Subcutaneous abdominal adipose tissue (tissue), 5 donors: ENCODE measurements around the gene AFAP1L2.

Source experiments
- H3K27ac ChIP-seq: one replicate; pipeline ENCODE4 v1.7.0; 2013; ENCODE audit warnings: low read depth, mild to moderate bottlenecking, inconsistent platforms, low read length, moderate library complexity
- H3K27me3 ChIP-seq, 5 donors: one replicate each; pipeline ENCODE4 v1.7.0; 2013; ENCODE audit warnings: low read length in 5 of 5, inconsistent platforms in 1 of 5; ENCODE audit not compliant: control insufficient read depth in 5 of 5, insufficient read depth in 4 of 5
- H3K36me3 ChIP-seq, 5 donors: one replicate each; pipeline ENCODE4 v1.7.0; 2013; ENCODE audit warnings: low read length in 5 of 5; ENCODE audit not compliant: control insufficient read depth in 5 of 5, insufficient read depth in 5 of 5
- H3K4me1 ChIP-seq, 5 donors: one replicate each; pipeline ENCODE4 v1.7.0; 2013; ENCODE audit warnings: low read length in 5 of 5, mild to moderate bottlenecking in 3 of 5, moderate library complexity in 1 of 5; ENCODE audit not compliant: control insufficient read depth in 5 of 5, insufficient read depth in 5 of 5
- H3K4me3 ChIP-seq, 5 donors: one replicate each; pipeline ENCODE4 v1.7.0; 2013; ENCODE audit warnings: low read length in 5 of 5, low read depth in 1 of 5
- H3K9ac ChIP-seq, 5 donors: one replicate each; pipeline ENCODE4 v1.7.0; 2013; ENCODE audit warnings: low read length in 5 of 5, mild to moderate bottlenecking in 4 of 5, moderate library complexity in 3 of 5
- H3K9me3 ChIP-seq, 5 donors: one replicate each; pipeline ENCODE4 v1.7.0; 2013; ENCODE audit warnings: low read length in 5 of 5; ENCODE audit not compliant: control insufficient read depth in 5 of 5
- donor health status: healthy.
- donor health status: healthy.
- donor health status: healthy.
- donor health status: healthy.
- donor health status: healthy.

The AFAP1L2 gene

DNA sequence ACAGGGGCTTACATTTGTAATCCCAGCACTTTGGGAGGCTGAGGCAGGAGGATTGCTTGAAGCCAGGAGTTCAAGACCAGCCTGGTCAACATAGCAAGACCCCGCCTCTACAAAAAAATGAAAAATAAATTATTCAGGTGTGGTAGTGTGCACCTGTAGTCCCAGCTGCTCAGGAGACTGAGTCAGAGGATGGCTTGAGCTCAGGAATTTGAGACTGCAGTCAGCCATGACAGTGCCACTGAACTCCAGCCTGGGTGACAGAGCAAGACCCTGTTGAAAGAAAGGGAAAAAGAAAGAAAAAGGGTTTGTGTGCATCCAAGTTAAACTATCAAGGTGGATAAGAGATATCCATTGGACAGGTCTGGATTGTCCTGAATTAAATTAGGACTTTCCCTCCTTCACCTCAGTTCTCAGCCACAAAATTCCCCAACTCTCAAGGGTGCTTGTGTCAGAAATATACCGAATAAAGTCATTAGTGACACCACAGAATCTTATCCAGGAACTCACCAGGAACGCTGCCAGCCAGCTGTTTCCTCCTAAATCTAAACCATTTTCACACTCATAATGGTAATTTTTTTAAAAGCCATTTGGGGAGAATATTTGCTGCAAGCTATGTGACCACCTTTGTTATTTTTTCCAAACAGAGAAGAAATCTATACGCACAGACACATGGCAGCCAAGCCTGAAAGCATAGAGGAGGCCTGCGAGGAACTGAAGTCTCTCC, 12.0 kb downstream of the AFAP1L2 start:
- peaks cover 0 to 32% (median 5%) of the 10 kb centered on the region in 5 donors for H3K4me1 ChIP-seq
- no peak overlapping the region for H3K9ac ChIP-seq
- no peaks in the 10 kb centered on the region for H3K9me3 ChIP-seq
- H3K27me3 ChIP-seq, result peaks cover 0 to 18% (median 8%) of the 10 kb centered on the region in 5 donors
- no peak overlapping the region for H3K27ac ChIP-seq
- no peaks in the 10 kb centered on the region for H3K36me3 ChIP-seq
- no peak overlapping the region for H3K4me3 ChIP-seq

DNA sequence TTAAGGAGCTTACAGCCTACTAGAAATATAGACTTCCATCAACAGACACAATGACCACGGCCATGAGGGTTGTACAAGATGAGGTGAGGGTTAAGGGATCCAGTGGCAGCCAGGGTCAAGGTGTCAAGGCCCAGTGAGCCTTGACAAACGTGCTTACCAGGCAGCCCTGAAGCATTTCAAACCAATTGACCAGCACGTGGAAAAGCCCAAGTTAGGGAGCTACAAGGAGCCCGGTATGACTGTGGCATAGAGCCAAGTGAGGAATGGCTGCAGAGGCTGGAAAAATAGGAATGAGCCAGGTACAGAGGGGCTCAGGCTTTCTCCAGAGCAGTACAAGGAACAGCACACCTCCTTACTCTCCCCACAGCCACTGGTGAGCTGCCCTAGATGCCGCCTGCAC, 12.7 kb downstream of the AFAP1L2 start:
- Histone ChIP-seq H3K4me1 (peaks cover 0 to 29% (median under 1%) of the 10 kb centered on the region in 5 donors), H3K9ac (no peak overlapping the region), H3K36me3 (no peaks in the 10 kb centered on the region), H3K9me3 (no peaks in the 10 kb centered on the region), H3K27me3 (peaks cover 0 to 20% (median 8%) of the 10 kb centered on the region in 5 donors), H3K4me3 (no peak overlapping the region), H3K27ac (no peak overlapping the region)

DNA sequence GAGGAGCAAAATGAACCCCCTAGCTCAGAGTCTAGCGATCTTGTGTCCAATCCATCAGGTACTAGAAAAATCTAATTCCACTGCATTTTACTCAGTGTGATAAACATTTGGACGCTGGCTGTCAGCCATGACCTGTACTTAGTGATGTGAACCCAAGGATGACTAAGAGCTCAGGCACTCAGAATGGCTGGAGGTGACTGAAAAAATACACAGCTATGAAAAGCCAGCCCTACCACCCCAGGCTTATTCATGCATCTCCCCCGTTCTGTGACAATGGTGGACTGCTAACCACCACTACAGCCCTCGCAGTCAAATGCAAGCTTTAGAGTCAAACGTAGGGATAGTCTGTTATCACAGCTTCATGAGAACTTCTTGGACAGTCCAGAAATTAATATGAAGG, 14.9 kb downstream of the AFAP1L2 start:
- no peak overlapping the region for H3K27ac ChIP-seq
- H3K9ac ChIP-seq, result no peak overlapping the region
- no peak overlapping the region for H3K4me3 ChIP-seq
- H3K36me3 ChIP-seq, result no peaks in the 10 kb centered on the region
- H3K27me3 ChIP-seq, result peaks cover 0 to 16% (median 8%) of the 10 kb centered on the region in 5 donors
- no peaks in the 10 kb centered on the region for H3K9me3 ChIP-seq
- peaks cover 0 to 27% (median 0%) of the 10 kb centered on the region in 5 donors for H3K4me1 ChIP-seq

DNA sequence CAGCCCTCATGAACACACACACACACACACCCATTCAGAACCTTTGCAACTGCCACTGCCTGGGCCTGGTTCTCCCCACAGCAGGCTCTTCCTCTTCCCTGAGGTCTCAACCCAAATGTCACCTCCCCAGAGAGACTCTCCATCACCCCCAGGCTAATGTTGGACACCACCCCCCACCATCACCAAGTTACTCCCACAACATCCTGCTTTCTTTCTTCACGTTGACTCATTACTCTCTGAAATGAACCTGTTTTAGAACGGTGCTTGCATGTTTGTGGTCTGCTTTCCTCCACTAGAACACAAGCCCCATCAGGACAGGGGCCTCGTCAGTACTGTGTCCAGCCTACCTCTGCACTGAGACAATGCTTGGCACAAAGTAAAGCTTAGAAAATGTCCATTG, 16.0 kb downstream of the AFAP1L2 start:
- no peak overlapping the region for H3K4me3 ChIP-seq
- H3K36me3 ChIP-seq, result peaks cover 0 to 2% (median 0%) of the 10 kb centered on the region in 5 donors
- H3K27me3 ChIP-seq, result peaks cover 0 to 9% (median 2%) of the 10 kb centered on the region in 5 donors
- no peak overlapping the region for H3K9ac ChIP-seq
- H3K9me3 ChIP-seq, result no peaks in the 10 kb centered on the region
- peaks cover 0 to 24% (median 0%) of the 10 kb centered on the region in 5 donors for H3K4me1 ChIP-seq
- H3K27ac ChIP-seq, result no peak overlapping the region

DNA sequence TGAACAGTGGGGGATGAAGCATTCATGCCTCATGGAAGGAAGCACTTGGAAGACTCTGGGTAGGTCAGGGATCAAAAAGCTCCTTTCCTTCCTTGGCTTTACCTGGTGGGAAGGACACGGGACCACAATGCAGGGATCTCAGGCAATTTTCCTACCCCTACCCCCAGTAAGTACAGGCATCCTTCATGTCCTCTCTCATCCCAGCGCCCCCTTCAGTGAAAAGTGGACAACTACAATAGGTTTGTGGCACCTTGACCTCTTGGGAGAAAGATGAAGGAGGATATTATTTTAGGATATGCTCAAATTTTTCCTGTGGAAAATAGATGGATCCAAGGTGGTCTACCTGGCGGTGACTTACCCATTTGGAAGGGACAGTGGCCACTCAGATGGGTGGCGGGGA, 16.5 kb downstream of the AFAP1L2 start:
- Histone ChIP-seq H3K4me3 (no peak overlapping the region), H3K4me1 (peaks cover 0 to 20% (median 0%) of the 10 kb centered on the region in 5 donors), H3K9me3 (no peaks in the 10 kb centered on the region), H3K36me3 (peaks cover 0 to 2% (median 0%) of the 10 kb centered on the region in 5 donors), H3K9ac (no peak overlapping the region), H3K27me3 (peaks cover 0 to 4% (median 0%) of the 10 kb centered on the region in 5 donors), H3K27ac (no peak overlapping the region)

DNA sequence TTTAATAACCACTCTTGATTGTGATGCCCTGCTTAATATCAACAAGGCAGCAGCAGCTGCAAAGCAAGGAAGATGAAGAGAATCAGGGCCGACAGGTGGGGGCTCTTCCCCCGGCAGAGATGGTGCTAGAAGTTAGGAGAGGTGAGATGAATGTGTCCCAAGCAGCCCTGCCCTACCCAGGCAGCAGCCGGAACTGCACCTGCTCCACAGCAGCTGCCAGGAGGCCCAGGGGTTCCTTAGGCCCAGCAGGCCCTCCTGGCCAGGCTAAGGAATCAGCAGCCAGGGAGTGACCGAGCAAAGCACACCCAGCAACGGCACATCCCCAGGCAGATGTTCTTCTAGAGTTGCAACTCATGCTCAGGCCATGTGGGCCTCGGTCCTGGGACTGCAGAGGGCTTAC, 17.9 kb downstream of the AFAP1L2 start:
- Histone ChIP-seq H3K27ac (no peak overlapping the region), H3K4me1 (peaks cover 0 to 7% (median 0%) of the 10 kb centered on the region in 5 donors)

DNA sequence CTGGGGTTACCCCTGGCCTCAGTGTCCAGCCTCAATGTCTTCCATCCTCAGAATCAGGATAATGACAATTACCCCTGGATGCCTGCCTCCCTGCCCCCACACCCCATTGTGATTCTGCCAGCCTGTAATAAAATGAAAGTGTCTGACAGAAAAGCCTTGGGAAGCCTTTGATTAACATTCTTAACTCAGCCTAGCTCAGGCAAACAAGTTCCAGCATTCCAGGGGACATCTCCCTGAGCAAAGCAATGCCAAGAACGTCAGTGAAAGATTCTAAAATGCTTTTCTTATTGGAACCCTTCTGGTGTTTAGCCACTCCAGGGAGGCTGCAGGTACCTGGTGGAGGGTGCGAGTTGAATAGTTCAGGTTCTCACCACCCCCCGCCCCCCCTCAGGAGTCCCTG, 18.7 kb downstream of the AFAP1L2 start:
- H3K4me3 ChIP-seq, result no peak overlapping the region
- peaks cover 0 to 2% (median 0%) of the 10 kb centered on the region in 5 donors for H3K36me3 ChIP-seq
- H3K27ac ChIP-seq, result no peak overlapping the region
- peaks cover 0 to 4% (median 0%) of the 10 kb centered on the region in 5 donors for H3K27me3 ChIP-seq
- H3K9ac ChIP-seq, result no peak overlapping the region
- H3K4me1 ChIP-seq, result peaks cover 0 to 7% (median 0%) of the 10 kb centered on the region in 5 donors
- H3K9me3 ChIP-seq, result no peaks in the 10 kb centered on the region

More for the DNA sequence above, 17.9 kb downstream of the AFAP1L2 start:
- no peak overlapping the region for H3K9ac ChIP-seq
- H3K27me3 ChIP-seq, result peaks cover 0 to 4% (median 0%) of the 10 kb centered on the region in 5 donors
- H3K4me3 ChIP-seq, result no peak overlapping the region
- peaks cover 0 to 2% (median 0%) of the 10 kb centered on the region in 5 donors for H3K36me3 ChIP-seq
- no peaks in the 10 kb centered on the region for H3K9me3 ChIP-seq

DNA sequence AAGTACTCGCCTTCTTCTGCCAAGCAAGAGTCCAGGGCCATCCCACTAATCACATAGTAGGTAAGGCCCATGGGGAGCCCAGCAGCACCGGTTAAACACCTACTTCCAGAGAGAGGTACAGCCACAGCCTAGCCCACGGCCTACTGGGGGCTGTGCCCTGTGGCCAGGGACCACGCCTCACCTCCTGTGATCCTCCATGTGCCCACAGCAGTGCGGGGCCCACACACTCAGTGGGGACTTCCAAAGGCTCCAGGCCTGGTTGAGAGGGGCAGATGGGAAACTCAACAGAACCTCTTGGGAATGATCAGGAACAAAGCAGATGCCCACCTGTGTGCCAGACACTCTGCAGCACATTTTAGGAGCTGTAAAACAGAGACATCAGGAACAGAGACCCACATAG, 19.7 kb downstream of the AFAP1L2 start:
- Histone ChIP-seq H3K27me3 (peaks cover 0 to 6% (median 0%) of the 10 kb centered on the region in 5 donors), H3K27ac (no peak overlapping the region), H3K36me3 (peaks cover 0 to 2% (median 0%) of the 10 kb centered on the region in 5 donors), H3K9me3 (no peaks in the 10 kb centered on the region), H3K4me1 (peaks cover 0 to 7% (median 0%) of the 10 kb centered on the region in 5 donors), H3K4me3 (no peak overlapping the region), H3K9ac (no peak overlapping the region)

DNA sequence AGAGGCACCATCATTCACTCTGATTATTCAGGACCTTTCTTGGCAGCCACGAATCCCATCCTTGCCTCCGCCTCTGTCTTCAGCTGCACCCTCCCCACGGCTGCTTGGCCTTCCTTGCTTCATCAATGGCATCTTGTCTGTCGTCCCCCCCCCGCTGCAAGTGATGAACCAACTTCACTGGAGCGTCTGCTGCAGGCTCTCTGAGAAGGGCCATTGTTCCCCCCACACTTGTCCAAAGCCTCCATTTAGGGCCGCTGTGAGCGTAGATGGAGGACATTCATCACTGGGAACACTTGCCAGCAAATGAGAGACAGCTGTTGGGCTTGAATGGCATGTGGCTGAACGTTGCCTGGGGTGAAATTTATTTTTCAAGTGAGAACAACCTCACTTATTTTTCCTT, 20.1 kb downstream of the AFAP1L2 start:
- peaks cover 0 to 6% (median 0%) of the 10 kb centered on the region in 5 donors for H3K27me3 ChIP-seq
- H3K4me3 ChIP-seq, result no peak overlapping the region
- peaks cover 0 to 2% (median 0%) of the 10 kb centered on the region in 5 donors for H3K36me3 ChIP-seq
- no peak overlapping the region for H3K9ac ChIP-seq
- H3K27ac ChIP-seq, result no peak overlapping the region
- no peaks in the 10 kb centered on the region for H3K9me3 ChIP-seq
- peaks cover 0 to 5% (median 0%) of the 10 kb centered on the region in 5 donors for H3K4me1 ChIP-seq

DNA sequence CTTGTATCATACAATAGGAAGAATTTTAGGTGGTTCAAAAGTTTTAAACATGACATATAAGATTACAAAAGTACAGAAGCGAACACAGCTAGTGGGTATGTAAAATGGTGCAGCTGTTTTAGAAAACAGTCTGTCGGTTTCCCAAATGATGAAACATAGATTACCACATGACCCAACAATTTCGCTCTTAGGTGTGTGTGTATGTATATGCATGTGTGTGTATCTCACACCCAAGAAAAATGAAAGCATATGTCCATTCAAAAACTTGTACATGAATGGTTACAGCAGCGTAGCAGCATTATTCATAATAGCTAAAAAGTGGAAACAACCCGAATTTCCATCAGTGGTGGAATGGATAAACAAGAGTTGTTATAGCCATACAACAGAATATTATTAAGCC, 23.5 kb downstream of the AFAP1L2 start:
- H3K4me1 ChIP-seq, result peaks cover 0 to 3% (median 0%) of the 10 kb centered on the region in 5 donors
- no peak overlapping the region for H3K9ac ChIP-seq
- no peak overlapping the region for H3K4me3 ChIP-seq
- no peaks in the 10 kb centered on the region for H3K9me3 ChIP-seq
- H3K27ac ChIP-seq, result no peak overlapping the region
- H3K27me3 ChIP-seq, result peaks cover 0 to 10% (median 0%) of the 10 kb centered on the region in 5 donors
- H3K36me3 ChIP-seq, result peaks cover 0 to 2% (median 0%) of the 10 kb centered on the region in 5 donors
